ENCODE measurements around the gene SPATA12.

SPATA12 gene

DNA sequence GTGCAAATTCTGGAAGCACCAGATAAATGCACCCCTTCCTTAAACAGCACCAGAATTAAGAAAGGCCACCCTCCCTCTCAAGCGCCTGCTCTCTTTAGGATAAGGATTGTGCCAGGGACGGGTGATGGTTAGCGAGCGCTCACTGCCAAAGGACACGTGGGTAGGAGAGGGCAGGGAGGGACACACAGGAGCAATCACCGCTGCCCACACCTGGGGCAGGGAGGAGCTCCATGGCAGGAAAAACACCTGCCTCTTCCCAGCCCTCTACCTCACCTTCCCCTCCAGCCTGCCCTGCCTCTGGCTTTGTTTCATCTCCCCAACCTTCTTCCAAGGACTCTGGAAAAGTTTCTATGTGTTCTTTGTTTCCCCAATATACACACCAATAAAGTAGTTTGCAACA lies 7.3 kb upstream of the SPATA12 start:
- no peak for DNase-seq (ENCODE audit: low spot score)

DNA sequence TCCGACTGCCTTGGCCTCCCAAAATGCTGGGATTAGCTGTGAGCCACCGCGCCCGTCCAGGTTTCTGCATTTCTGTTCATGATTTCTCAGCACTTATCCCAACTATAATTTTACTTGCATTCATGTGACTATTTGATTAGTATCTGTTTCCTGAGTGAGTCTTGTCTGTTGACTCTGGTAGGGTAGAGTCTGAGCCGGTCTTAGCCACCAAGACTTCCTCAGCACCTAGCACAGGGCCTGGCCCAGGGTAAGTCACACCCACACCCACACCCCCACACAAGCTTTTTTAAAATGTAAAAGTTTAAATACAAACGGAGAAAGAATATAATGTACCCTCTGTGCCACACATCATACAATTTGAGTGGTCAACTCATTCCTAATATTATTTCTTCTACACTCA lies 3.1 kb upstream of the SPATA12 start:
- no peak for DNase-seq (ENCODE audit: low spot score)

DNA sequence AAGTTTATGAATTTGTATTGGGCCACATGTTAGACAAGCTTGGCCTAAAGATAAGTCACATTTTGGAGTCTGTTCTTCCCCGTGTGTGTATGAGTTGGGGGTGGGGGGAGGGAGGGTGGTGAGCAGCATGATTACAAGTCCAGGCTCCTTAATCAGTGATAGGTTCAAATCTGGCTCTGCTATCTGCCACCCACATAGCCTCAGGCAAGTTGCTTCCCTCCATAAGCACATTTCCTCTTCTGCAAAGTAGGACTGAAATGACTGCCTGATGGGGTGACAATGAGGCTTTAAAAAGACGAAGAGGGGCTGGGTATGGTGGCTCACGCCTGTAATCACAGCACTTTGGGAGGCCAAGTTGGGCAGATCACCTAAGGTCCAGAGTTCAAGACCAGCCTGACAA lies 1.1 kb upstream of the SPATA12 start:
- DNase-seq (ENCODE audit: low spot score), result no peak

DNA sequence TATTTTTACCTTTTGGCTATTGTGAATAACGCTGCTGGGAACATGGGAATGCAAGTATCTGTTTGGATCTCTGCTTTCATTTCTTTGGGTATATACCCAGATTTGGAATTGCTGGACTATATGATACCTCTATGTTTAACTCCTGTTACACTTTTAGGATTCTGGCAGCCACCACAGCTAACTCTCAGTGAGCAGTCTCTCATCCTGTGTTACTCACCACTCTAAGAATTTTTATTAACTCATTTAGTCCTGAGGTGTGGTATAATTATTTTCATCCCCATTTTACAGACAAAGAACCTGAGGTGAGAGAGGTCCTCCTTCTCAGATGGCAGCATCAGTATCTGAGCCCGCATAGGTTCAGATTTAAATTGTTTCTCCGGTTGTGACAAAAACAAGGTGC lies 1.1 kb downstream of the SPATA12 start:
- no peak for DNase-seq (ENCODE audit: low spot score)

GRCh38 chr3:57062101-57062631 lies 1.7 kb downstream of the SPATA12 start:
- DNase-seq (ENCODE audit: low spot score), result no peak

GRCh38 chr3:57063032-57063431 lies 2.6 kb downstream of the SPATA12 start:
- no peak for DNase-seq (ENCODE audit: low spot score)

GRCh38 chr3:57064001-57064400 lies 3.5 kb downstream of the SPATA12 start:
- DNase-seq (ENCODE audit: low spot score), result no peak

DNA sequence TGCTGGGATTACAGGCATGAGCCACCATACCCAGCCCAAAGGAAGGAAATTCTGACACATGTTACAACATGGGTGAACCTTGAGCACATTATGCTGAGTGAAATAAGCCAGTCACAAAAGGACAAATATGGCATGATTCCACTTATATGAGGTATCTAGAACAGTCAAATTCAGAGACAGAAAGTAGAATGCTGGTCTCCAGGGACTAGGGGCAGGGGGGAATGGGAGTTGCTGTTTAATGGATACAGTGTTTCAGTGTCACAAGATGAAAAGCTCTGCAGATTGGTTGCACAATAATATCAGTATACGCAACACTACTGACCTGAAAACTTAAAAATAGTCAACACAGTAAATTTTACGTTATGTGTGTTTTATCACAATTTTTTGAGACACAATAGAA lies 4.1 kb downstream of the SPATA12 start:
- no peak for DNase-seq (ENCODE audit: low spot score)

DNA sequence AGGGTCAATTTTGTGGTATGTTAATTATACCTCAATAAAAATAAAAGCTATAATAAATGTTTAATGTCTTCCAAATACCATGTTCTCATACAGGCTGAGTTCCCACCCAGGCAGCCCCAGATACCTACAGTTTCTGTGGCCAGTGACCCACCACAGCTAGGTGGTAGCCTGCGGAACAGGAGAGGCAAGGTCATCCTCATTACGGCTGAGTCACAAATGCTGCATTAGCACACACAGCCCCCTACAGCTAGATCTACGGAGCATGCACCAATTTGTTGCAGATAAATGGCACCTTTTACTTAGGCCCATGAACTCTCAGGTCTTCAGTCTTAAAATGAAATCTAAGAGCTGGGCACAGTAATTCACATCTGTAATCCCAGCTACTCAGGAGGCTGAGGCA lies 5.1 kb downstream of the SPATA12 start:
- no peak for DNase-seq (ENCODE audit: low spot score)

GRCh38 chr3:57066471-57066870 lies 6.0 kb downstream of the SPATA12 start:
- DNase-seq (ENCODE audit: low spot score), result no peak

- DNase-seq (ENCODE audit: low spot score), result no peak
Measured at GRCh38 chr3:57068437-57069089, 8.1 kb downstream of the SPATA12 start.

DNA sequence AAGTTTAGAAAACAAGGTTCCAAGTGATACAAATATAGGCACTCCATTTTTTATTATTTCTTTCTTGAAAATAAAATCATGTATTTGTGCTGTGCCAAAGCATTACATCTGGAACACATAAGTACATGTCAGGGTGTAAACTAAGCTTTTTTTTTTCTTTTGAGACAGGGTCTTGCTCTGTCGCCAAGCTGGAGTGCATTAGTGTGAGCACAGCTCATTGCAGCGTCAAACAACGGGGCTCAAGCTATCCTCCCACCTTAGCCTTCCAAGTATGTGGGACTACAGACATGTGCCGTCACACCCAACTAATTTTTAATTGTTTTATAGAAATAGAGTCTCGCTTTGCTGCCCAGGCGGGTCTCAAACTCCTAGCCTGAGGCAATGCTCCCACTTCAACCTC lies 9.0 kb downstream of the SPATA12 start:
- DNase-seq (ENCODE audit: low spot score), result no peak

DNA sequence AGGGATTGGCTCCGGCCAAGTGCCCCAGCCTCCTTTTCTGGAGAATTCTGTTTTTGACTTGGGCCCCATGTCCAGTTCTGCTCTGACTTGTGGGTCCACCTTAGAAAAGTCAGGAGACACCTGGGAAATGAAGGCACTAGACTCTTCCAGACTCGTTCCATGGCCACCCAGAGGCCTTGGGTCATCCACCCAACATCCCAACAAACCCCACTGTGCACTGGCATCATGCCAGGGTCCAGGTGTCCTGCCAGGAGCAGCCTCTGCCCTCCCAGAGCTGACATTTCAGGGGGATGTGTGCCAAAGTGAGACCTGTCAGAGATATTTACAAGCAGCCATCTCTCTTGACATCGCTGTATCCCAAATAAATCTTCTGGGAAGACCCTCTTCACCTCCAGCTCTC lies 13.2 kb downstream of the SPATA12 start:
- DNase-seq (ENCODE audit: low spot score), result no peak

- DNase-seq (ENCODE audit: low spot score), result no peak
Measured at GRCh38 chr3:57074135-57074534, 13.7 kb downstream of the SPATA12 start.

- no peak for DNase-seq (ENCODE audit: low spot score)
Measured at GRCh38 chr3:57076422-57076951, 16.0 kb downstream of the SPATA12 start.

DNA sequence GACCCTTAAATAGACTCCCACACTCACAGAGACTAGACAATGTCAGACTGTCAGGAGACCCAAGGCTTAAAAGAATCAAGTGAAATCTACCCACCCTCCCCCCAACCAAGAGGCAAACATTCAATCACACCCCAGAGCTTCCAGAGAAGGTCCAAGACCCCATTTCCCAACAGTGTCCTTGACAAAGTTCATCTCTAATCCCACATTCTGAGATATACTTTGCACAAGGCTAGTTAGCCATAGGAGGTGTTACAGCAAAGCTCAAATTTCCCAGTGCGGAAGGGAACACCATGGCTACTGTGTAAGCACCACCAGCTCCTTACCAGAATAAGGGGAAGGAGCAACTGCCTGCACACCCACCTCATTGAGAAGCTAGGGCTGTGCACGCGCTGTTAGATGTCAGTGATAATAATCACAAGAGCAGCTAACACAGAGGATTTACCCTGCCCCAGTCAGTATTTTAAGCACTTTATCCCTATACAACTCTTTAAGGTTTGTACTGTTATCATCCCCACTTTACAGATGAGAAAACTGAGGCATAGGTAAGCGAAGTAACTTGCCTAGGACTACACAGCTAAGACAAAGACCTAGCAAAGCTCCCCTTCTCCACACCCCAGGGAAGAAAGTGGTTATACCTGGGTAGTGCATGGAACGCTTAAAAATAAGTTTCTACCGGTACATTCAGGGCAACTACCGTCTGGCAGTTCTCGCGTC lies 17.3 kb downstream of the SPATA12 start:
- DNase-seq (ENCODE audit: low spot score), result no peak

DNA sequence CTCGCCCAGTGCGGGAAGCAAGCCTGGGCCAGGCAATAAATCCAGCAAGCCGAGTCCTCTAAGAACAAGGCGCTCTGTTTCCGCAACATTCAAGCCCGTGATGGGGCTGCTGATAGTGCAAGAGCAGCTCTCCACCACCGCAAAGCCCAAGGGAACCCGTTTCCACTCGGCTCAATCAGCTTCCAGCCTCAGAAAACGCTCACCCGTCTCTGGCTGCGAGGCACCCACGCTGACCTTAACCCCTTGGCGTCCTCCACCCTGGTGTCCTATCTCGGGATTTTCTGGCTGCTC lies 17.8 kb downstream of the SPATA12 start:
- peak; percentile 27 for DNase-seq (ENCODE audit: low spot score)

DNA sequence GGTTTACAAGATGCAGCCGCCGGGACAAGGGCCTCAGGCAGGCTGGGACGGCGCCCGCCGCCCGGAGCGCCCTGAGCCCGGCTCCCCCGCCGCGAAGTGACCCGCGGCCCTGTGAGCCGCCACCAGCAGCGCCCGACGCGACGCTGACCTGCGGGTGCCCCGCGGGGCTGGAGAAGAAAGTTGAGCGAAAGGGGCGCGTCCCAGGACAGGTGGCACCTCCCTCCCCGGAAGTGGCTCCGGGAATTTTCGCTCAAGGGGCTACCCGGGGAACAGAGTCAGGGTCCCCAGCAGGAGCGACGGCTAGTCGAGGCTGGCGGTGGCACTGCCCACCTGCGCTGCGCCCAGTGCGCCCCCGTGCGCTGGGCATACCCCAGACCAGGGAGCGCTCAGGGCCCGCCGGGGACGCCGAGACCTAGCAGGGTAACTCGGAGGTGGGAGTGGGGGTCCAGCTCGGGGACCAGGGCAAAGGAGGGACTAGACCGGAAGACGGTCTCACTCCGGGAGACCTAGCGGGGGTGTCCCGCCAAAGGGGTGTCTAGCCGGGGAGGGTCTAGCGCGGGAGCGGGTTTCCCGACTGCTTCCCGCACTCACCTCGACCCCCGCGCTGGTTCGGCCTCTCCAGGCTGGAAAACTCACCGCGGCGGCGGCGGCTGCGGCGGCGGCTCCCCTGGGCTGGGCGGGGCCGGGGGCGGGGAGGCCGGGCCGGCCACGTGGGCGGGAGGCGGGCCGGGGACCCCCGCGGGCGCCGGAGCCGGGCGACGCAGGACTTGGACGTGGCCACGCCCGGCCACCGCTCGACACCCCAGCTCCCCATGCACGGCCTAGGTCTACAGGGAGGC lies 18.4 kb downstream of the SPATA12 start:
- DNase-seq (ENCODE audit: low spot score), result peak; percentile 42

- DNase-seq (ENCODE audit: low spot score), result peak; percentile 13
Measured at GRCh38 chr3:57079474-57079831, 19.0 kb downstream of the SPATA12 start.

DNA sequence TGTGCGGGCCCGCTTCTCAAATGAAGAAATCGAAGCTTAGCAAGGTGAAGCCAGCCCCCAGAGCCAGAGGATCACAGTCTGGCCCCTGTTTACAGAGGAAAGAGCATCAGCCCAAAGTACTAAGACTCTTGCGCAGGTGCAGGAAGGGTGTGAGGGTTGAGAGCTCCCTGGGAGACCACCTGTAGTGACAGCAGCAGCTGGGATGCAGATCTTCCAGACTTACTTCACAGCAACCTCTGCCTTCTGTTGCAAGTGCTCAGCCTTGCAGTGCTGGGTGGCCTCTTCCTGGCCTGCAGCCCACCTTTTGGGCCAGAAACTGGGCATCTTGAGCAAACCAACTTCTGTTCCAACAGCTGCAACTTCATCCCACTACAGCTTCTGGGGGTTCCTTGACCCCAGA lies 19.7 kb downstream of the SPATA12 start:
- DNase-seq (ENCODE audit: low spot score), result no peak

DNA sequence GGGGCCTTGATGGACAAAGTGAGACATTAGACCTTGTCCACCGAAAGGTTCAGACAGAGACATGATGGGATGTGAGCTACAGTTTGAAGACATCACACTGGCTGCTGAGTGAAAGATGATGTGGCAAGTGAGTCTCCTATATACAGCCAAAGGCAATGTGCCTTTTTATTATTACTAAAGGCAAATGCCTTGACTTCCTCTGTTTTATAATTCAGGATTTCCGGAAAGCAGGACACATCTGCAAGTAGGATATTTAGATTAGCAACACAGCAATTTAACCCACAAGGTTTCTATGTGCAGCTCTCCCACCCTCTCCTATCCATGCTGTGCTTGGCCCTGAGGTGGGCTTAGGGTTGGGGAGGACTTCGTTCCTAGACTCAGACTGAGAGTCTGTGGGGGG lies 20.7 kb downstream of the SPATA12 start:
- DNase-seq (ENCODE audit: low spot score), result no peak

DNA sequence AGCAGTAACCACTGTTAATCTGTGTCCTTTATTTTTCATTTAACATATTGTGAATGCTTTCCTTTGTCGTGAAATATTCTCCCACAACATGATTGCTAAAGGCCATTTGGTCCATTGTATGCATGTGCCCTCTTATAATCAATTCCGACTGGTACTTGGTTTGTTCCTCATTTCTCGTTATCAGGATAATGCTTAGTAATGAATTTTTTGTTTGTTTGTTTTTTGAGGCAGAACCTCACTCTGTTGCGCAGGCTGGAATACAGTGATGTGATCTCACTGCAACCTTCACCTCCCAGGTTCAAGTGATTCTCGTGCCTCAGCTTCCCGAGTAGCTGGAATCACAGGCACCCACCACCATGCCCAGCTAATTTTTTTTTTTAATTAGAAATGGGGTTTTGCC lies 22.0 kb downstream of the SPATA12 start:
- no peak for DNase-seq (ENCODE audit: low spot score)
